AG04449 (cell line): Measurements from ENCODE around the gene PLEKHH1.

Source experiments
- CTCF ChIA-PET: fragments of 350-600 bp; formaldehyde crosslinking; extraction: SDS; loops from one replicate; lab custom pipeline; 2021; ENCODE audit warnings: antibody characterized with exemption; lab: Yijun Ruan, JAX
- POLR2A ChIA-PET: fragments of 400-600, 350-600 bp; formaldehyde crosslinking; extraction: SDS; loops from one replicate; lab custom pipeline; 2020; ENCODE audit warnings: antibody characterized with exemption, inconsistent platforms; lab: Yijun Ruan, JAX
- DNase-seq: peaks from one replicate; pipeline ENCODE4 v3.0.0-alpha.2; 2010; ENCODE audit warnings: low read depth, low spot score
- H3K4me3 ChIP-seq: 2 replicates; pipeline ENCODE4 v1.5.1; 2011; ENCODE audit warnings: low read depth, mild to moderate bottlenecking, control low read depth, low read length
- CTCF ChIP-seq: IDR thresholded peaks from one replicate; pipeline ENCODE4 v1.5.1; 2011; ENCODE audit warnings: mild to moderate bottlenecking, moderate library complexity, low read length, control low read depth, inconsistent platforms; ENCODE audit not compliant: insufficient read depth; ENCODE audit errors: missing control alignments

The PLEKHH1 gene

GRCh38 chr14:67579040-67579439 is 46.0 kb downstream of the PLEKHH1 start:
- no peak overlapping the region for H3K4me3 ChIP-seq
- no peak for DNase-seq
- CTCF ChIA-PET: interaction anchor here (1.2 to 22.7 kb wide), 7 partner anchors 10 to 153 kb away, joined by 4 to 582 read pairs (median 230); partner anchors contain the start of gene RDH12
- TF ChIP-seq CTCF: no peak
- POLR2A ChIA-PET: no interaction called here

- ChIA-PET CTCF (interaction anchor here (1.1 to 22.7 kb wide), 9 partner anchors 9 to 154 kb away, joined by 3 to 582 read pairs (median 23); partner anchors contain the start of gene RDH12), POLR2A (no interaction called here)
- no peak for DNase-seq
- TF ChIP-seq CTCF: no peak
- no peak overlapping the region for H3K4me3 ChIP-seq
These were observed 46.5 kb downstream of the PLEKHH1 start for GRCh38 chr14:67579636-67580035.

- TF ChIP-seq CTCF: no peak
- POLR2A ChIA-PET: no interaction called here
- H3K4me3 ChIP-seq: no peak overlapping the region
- no peak for DNase-seq
- CTCF ChIA-PET: interaction anchor here (1.0 to 22.7 kb wide), 11 partner anchors 9 to 155 kb away, joined by 3 to 582 read pairs (median 16); partner anchors contain the start of gene RDH12
These were observed 47.5 kb downstream of the PLEKHH1 start for GRCh38 chr14:67580336-67581171.

GRCh38 chr14:67581643-67582042 is 48.6 kb downstream of the PLEKHH1 start:
- CTCF ChIA-PET: interaction anchor here (1.0 to 22.7 kb wide), 10 partner anchors 10 to 156 kb away, joined by 3 to 582 read pairs (median 20); partner anchors contain the start of gene RDH12
- POLR2A ChIA-PET: no interaction called here
- no peak overlapping the region for H3K4me3 ChIP-seq
- no peak for TF ChIP-seq CTCF
- DNase-seq: no peak

- POLR2A ChIA-PET: no interaction called here
- DNase-seq: no peak
- no peak for TF ChIP-seq CTCF
- no peak overlapping the region for H3K4me3 ChIP-seq
- CTCF ChIA-PET: interaction anchor here (1.1 to 22.7 kb wide), 11 partner anchors 9 to 156 kb away, joined by 3 to 582 read pairs (median 19); partner anchors contain the start of gene RDH12
These were observed 49.0 kb downstream of the PLEKHH1 start for GRCh38 chr14:67582061-67582460.
